HG03575 (cell line): Measurements from ENCODE around the gene SHC2.

Source experiments
- ATAC-seq: cut with Tn5 transposase; IDR thresholded peaks from one replicate; pipeline ENCODE4 v1.9.1; 2021; ENCODE audit not compliant: unreplicated experiment, insufficient number of reproducible peaks, low FRiP score; ENCODE audit errors: extremely low read depth

SHC2 gene, protein sequence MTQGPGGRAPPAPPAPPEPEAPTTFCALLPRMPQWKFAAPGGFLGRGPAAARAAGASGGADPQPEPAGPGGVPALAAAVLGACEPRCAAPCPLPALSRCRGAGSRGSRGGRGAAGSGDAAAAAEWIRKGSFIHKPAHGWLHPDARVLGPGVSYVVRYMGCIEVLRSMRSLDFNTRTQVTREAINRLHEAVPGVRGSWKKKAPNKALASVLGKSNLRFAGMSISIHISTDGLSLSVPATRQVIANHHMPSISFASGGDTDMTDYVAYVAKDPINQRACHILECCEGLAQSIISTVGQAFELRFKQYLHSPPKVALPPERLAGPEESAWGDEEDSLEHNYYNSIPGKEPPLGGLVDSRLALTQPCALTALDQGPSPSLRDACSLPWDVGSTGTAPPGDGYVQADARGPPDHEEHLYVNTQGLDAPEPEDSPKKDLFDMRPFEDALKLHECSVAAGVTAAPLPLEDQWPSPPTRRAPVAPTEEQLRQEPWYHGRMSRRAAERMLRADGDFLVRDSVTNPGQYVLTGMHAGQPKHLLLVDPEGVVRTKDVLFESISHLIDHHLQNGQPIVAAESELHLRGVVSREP

GRCh38 chr19:460877-461720, at the start of gene SHC2:
TSS of gene SHC2 (minus strand) at chr19:461033. CDS start at chr19:460996, 37 bp downstream.
- ATAC-seq, result no peak

GRCh38 chr19:508204-509150, 47.6 kb upstream of the SHC2 start:
- ATAC-seq, result no peak

DNA sequence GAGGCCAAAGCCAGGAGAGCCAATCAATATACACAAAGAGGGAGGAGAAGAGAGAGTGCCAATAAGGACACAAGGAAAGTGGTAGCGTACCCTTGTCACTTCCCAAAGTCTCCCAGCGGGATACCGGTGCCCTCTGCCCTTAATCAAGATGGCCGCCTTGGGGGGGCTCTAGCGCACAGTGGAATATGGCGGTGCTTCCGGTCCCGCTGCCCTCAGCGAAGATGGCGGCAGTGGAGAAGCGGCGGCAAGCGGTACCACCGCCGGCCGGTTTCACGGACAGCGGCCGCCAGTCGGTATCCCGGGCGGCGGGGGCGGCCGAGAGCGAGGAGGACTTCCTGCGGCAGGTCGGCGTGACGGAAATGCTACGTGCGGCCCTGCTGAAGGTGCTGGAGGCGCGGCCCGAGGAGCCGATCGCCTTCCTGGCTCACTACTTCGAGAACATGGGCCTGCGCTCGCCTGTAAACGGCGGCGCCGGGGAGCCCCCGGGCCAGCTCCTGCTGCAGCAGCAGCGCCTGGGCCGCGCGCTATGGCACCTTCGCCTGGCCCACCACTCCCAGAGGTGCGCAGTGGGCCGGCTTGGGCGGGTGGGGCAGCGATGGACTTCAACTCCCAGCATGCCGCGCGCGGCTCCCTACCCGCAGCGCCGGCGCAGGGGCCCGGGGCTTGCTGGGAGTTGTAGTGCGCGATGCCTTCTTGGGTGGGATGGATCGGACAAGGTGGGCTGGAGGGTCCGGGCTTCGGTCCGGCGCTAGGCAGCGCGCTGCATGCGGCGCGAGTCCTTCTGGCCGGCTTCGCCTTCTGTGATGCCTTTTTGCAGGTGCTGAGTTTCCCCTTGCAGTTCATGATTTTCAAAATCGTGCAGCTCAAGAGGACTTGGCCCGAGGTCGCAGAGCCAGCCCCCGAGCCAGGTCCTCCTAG, 46.7 kb upstream of the SHC2 start, which contains the start of gene TPGS1:
TSS of gene TPGS1 (plus strand) at position 212 of the 918 bp plus-strand sequence. CDS start at position 222, 10 bp downstream.
- ATAC-seq, result peak; percentile 32

- peak; percentile 35 for ATAC-seq
Measured at GRCh38 chr19:506404-507285, 45.8 kb upstream of the SHC2 start.

- no peak for ATAC-seq
Measured at GRCh38 chr19:504616-505015, 43.8 kb upstream of the SHC2 start.

- no peak for ATAC-seq
Measured at GRCh38 chr19:501646-502045, 40.8 kb upstream of the SHC2 start.

DNA sequence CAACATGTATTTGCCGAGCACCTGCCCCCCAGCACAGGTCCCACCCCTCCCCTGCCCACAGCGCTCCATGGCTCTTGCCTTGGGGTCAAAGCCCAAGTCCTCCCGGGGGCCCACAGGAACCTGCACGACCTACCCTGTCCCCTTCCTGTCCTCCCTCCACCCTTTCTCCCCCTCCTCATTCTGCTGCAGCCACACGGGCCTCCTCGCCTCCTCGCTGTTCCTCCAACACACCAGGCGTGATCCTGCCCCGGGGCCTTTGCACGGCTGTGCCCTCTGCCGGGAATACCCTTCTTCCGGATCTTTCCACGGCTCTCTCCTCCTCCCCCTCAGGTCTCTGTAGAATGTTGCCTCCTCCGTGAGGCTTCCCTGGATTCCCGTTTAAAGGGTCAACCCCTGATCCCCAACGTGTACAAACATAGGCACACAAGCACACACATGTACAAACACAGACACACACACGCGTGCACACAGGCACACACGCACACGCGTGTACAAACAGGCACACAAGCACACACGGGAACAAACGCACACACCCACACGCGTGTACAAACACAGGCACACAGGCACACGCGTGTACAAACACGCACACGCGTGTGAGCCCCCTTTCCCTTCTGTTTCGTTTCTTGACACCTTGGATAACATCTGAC, 38.3 kb upstream of the SHC2 start:
- ATAC-seq, result no peak

DNA sequence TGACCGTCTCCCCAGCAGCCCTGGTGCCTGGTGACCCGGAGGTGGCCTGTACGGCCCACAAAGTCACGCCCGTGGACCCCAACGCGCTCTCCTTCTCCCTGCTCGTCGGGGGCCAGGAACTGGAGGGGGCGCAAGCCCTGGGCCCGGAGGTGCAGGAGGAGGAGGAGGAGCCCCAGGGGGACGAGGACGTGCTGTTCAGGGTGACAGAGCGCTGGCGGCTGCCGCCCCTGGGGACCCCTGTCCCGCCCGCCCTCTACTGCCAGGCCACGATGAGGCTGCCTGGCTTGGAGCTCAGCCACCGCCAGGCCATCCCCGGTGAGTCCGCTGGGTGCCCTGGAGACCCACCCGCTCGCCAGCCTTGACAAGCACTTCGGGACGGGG, 37.7 kb upstream of the SHC2 start:
- ATAC-seq, result no peak

DNA sequence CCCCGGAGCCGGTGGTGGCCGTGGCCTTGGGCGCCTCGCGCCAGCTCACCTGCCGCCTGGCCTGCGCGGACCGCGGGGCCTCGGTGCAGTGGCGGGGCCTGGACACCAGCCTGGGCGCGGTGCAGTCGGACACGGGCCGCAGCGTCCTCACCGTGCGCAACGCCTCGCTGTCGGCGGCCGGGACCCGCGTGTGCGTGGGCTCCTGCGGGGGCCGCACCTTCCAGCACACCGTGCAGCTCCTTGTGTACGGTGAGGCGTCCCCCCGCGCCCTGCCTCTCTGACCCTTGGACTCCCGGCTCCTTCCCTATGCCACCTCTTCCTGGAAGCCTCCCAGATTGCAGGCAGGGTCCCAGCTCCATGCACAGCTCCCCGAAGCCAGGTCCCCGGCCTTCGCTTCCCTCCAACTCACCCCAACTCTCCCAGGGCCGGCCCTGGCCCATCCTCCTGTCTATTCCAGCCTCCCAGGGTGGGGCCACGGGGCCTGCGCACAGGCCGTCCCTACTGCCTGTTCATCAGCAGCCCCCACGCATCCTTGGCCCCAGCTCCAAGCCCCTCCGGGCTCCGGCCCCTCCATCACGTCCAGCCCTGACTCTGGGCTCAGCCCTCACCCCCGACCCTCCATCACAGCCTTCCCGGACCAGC, 37.2 kb upstream of the SHC2 start:
- ATAC-seq, result no peak

DNA sequence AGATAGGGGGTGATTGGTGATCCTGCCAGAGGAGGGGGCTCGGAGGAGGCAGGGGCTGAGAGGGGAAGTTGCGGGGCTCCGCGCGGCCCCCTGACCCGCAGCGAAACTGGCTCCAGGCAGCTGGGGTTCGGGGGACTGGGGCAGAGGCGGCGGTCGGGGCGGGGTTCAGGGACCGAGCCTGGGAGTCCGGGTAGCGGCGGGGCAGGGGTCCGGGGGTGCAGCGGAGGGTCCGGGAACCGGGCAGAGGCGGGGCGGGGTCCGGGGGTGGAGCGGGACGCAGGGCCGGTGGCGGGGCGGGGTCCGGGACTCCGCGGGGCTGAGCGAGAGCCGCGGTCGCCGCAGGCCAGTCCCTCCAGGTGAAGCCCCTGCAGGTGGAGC, 36.6 kb upstream of the SHC2 start:
- ATAC-seq, result no peak

GRCh38 chr19:496986-497385, 36.2 kb upstream of the SHC2 start:
- ATAC-seq, result no peak

DNA sequence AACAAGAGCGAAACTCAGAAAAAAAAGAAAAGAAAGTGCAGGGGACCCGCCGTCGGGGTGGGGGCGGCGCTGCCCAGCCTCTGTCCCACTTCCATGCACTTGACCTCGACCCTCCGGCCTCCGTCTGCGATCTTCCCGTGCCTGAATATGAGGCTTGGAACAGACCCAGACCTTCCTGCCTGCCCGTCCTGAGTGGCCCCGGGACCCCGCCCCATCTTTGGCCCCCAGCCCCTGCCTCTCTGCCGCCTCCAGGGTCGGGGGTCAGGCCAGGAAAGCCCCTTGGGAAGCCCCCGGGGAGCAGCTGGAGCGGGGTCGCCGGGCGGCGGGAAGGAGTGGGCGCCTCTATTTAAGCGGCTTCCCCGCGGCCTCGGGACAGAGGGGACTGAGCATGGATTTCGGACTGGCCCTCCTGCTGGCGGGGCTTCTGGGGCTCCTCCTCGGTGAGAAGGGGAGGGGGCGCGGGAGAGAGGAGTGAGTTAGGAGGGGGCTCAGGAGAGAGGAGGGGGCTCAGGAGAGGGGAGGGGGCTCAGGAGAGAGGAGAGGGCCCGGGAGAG, 35.4 kb upstream of the SHC2 start, which contains the start of gene MADCAM1:
TSS of gene MADCAM1 (plus strand) at position 375 of the 554 bp plus-strand sequence. CDS start at position 389, 14 bp downstream.
- ATAC-seq, result no peak

DNA sequence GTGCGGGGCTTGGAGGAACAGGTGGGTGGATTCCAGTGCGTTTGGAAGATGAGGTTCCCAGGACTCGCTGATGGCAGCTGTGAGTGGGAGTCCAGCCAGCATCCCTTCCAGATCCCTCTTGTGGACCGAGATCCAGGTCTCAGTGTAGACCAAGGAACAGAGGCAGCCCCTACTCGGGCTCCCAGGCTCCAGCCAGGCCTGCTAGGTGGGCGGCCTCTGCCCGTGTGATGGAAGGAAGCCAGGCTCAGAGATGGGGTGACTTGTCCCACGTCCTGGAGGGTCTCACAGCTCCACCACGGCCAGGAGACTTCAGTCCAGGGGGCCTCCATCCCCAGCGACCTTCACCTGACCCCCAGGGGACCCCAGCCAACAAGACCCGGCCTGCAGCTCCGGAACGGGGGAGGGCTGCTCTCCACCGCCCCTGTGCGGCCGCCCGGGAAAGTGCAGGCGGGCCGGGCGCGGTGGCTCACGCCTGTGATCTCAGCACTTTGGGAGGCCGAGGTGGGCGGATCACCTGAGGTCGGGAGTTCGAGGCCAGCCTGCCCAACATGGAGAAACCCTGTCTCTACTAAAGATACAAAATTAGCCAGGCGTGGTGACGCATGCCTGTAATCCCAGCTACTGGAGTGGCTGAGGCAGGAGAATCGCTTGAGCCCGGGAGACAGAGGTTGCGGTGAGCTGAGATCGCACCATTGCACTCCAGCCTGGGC, 34.7 kb upstream of the SHC2 start:
- no peak for ATAC-seq

- ATAC-seq, result no peak
Measured at GRCh38 chr19:495081-495401, 34.2 kb upstream of the SHC2 start.
